Fibroblast of pulmonary artery (primary cell): Measurements from ENCODE around the gene PRRT1B.
"Not testable (repeated sequence)": the region's sequence is repeated elsewhere in the genome, so short reads cannot be mapped to it uniquely, and the experiment has no call there.

ENCODE experiments used
- DNase-seq: peaks from one replicate; pipeline ENCODE4 v3.0.0-alpha.2; 2010; ENCODE audit warnings: low read depth
- H3K4me3 ChIP-seq: replicated peaks from 2 replicates; pipeline ENCODE4 v1.5.1; 2011; ENCODE audit warnings: low read depth, mild to moderate bottlenecking, control low read depth, low read length, moderate library complexity
- CTCF ChIP-seq: IDR thresholded peaks from 2 replicates; pipeline ENCODE4 v1.5.1; 2011; ENCODE audit warnings: mild to moderate bottlenecking, control low read depth, low read length, inconsistent platforms; ENCODE audit errors: missing control alignments

The PRRT1B gene

DNA sequence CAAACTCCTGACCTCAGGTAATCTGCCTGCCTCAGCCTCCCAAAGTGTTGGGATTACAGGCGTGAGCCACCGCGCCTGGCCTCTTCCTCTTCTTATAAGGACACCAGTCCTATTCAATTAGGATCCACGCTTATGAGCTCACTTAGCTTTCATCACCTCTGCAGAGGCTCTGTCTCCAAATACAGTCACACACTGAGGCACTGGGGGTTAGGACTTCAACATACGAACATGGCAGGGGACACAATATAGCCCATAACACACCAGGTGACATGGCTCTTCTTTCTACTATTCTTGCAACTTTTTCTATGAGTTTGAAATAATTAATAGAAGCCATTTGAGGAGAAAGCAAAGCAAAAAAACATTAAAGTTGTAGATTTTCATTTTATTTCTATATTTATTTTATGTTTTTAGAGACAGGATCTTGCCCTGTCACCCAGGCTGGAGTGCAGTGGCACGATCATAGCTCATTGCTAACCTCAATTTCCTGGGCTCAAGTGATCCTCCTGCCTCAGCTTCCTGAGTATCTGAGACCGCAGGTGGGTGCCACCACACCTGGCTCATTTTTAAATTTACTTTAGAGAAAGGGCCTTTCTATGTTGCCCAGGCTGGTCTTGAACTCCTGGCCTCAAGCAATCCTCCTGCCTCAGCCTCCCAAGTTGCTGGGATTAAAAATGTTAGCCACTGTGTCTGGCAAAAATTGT, 6.0 kb upstream of the PRRT1B start:
- H3K4me3 ChIP-seq = no peak overlapping the region
- no peak for TF ChIP-seq CTCF
- DNase-seq = no peak

GRCh38 chr9:131543141-131543540, 2.2 kb upstream of the PRRT1B start:
- H3K4me3 ChIP-seq = no peak overlapping the region
- DNase-seq = no peak
- TF ChIP-seq CTCF = no peak

- no peak for DNase-seq
- no peak overlapping the region for H3K4me3 ChIP-seq
- no peak for TF ChIP-seq CTCF
These were observed 538 bp downstream of the PRRT1B start for GRCh38 chr9:131545786-131546335.

GRCh38 chr9:131546336-131547084, 1.2 kb downstream of the PRRT1B start:
- TF ChIP-seq CTCF = no peak
- H3K4me3 ChIP-seq = peak overlapping the region; percentile 22
- no peak for DNase-seq

DNA sequence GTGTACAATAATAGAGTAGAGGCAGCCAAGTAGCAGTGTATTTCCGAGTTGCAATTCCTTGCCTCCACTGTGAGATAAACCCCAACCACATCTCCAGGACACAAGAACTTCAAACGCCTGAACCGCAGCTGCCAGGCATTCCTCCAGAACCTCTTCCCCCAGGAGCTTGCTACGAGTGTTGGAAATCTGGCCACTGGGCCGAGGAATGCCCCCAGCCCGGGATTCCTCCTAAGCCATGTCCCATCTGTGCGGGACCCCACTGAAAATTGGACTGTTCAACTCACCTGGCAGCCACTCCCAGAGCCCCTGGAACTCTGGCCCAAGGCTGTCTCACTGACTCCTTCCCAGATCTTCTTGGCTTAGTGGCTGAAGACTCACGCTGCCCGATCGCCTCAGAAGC, 3.9 kb downstream of the PRRT1B start:
- DNase-seq, H3K4me3 ChIP-seq: not testable (repeated sequence)

DNA sequence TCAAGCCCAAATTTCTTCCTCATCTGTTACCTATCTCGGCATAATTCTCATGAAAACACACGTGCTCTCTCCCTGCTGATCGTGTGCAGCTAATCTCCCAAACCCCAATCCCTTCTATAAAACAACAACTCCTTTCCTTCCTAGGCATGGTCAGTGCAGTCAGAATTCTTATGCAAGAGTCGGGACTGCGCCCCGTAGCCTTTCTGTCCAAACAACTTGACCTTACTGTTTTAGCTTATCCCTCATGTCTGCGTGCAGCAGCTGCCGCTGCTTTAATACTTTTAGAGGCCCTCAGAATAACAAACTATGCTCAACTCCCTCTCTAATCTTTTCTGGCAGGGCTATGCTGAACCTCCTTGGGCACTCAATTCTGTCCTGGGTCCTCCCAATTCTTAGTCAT, 5.1 kb downstream of the PRRT1B start:
- DNase-seq, H3K4me3 ChIP-seq: not testable (repeated sequence)

- no peak for DNase-seq
- no peak for TF ChIP-seq CTCF
- no peak overlapping the region for H3K4me3 ChIP-seq
These were observed 6.7 kb downstream of the PRRT1B start for GRCh38 chr9:131552030-131552429.
